DND-41 (cell line): ENCODE results near the gene FAM151A.

Source experiments
- ATAC-seq: fragments of 200-7000 bp; cut with Tn5 transposase; 3 replicates; pipeline ENCODE4 v1.9.1; 2021; ENCODE audit warnings: low read depth; ENCODE audit not compliant: insufficient read depth
- DNase-seq: peaks from one replicate; pipeline ENCODE4 v3.0.0-alpha.2; 2020
- H2AFZ ChIP-seq: 2 replicates; pipeline ENCODE4 v1.6.0; 2012; ENCODE audit warnings: low read depth, low read length
- H3K27ac ChIP-seq: 2 replicates; pipeline ENCODE4 v1.5.1; 2012; ENCODE audit warnings: low read length, inconsistent platforms
- H3K27me3 ChIP-seq: fragments of 200-600 bp; sonication (generic); 2 replicates; pipeline ENCODE4 v1.6.0; 2012; ENCODE audit warnings: low read length, mild to moderate bottlenecking, inconsistent platforms; ENCODE audit not compliant: insufficient read depth, poor library complexity
- H3K36me3 ChIP-seq: 2 replicates; pipeline ENCODE4 v1.5.1; 2012; ENCODE audit warnings: low read length, inconsistent platforms; ENCODE audit not compliant: insufficient read depth
- H3K4me1 ChIP-seq: 2 replicates; pipeline ENCODE4 v1.5.1; 2012; ENCODE audit warnings: mild to moderate bottlenecking, low read length; ENCODE audit not compliant: insufficient read depth
- H3K4me2 ChIP-seq: 2 replicates; pipeline ENCODE4 v1.6.0; 2012; ENCODE audit warnings: mild to moderate bottlenecking, moderate library complexity, low read length, inconsistent platforms; ENCODE audit not compliant: insufficient read depth
- H3K4me3 ChIP-seq, 2 experiments: fragments of 200-600 bp in 1 of 2; shearing (Covaris generic) in 1 of 2; 2 replicates each; pipeline ENCODE4 v1.5.1; 2012 to 2016; ENCODE audit warnings: inconsistent platforms in 2 of 2, low read length in 2 of 2, mild to moderate bottlenecking in 2 of 2, low read depth in 1 of 2, moderate library complexity in 1 of 2
- H3K79me2 ChIP-seq: 2 replicates; pipeline ENCODE4 v1.6.0; 2012; ENCODE audit warnings: low read length, inconsistent platforms; ENCODE audit not compliant: insufficient read depth
- H3K9ac ChIP-seq: 2 replicates; pipeline ENCODE4 v1.6.0; 2012; ENCODE audit warnings: low read depth, mild to moderate bottlenecking, inconsistent platforms, low read length, moderate library complexity
- H3K9me3 ChIP-seq: 2 replicates; pipeline ENCODE4 v1.5.1; 2012; ENCODE audit warnings: low read length, moderate library complexity, mild to moderate bottlenecking, inconsistent platforms; ENCODE audit not compliant: insufficient read depth, severe bottlenecking
- H4K20me1 ChIP-seq: 2 replicates; pipeline ENCODE4 v1.6.0; 2012; ENCODE audit warnings: low read length; ENCODE audit not compliant: insufficient read depth
- CTCF ChIP-seq: IDR thresholded peaks from 2 replicates; pipeline ENCODE4 v1.5.1; 2012; ENCODE audit warnings: borderline replicate concordance, low read length, moderate library complexity, mild to moderate bottlenecking; ENCODE audit not compliant: poor library complexity, severe bottlenecking; ENCODE audit errors: extremely low read depth
- EZH2 ChIP-seq: IDR thresholded peaks from 3 replicates; pipeline ENCODE4 v1.6.1; 2012; ENCODE audit warnings: borderline replicate concordance, low read depth, mild to moderate bottlenecking, moderate library complexity, low read length, inconsistent platforms; ENCODE audit not compliant: severe bottlenecking

FAM151A gene

GRCh38 chr1:54595956-54596498 lies 27.3 kb downstream of the FAM151A start:
- Histone ChIP-seq H3K9me3 (no peaks in the 10 kb centered on the region), H3K79me2 (no peaks in the 10 kb centered on the region), H3K4me1 (no peaks in the 10 kb centered on the region), H4K20me1 (no peaks in the 10 kb centered on the region), H3K9ac (no peak overlapping the region), H3K27me3 (no peaks in the 10 kb centered on the region), H3K27ac (no peak overlapping the region), H3K4me3 (no peak overlapping the region), H3K4me2 (no peak overlapping the region), H2AFZ (no peak overlapping the region), H3K36me3 (no peaks in the 10 kb centered on the region)
- TF ChIP-seq CTCF (no peak), EZH2 (no peak)
- no peak for ATAC-seq
- no peak for DNase-seq

- Histone ChIP-seq H3K9me3 (no peaks in the 10 kb centered on the region), H3K9ac (no peak overlapping the region), H3K4me2 (no peak overlapping the region), H3K27me3 (no peaks in the 10 kb centered on the region), H3K4me1 (no peaks in the 10 kb centered on the region), H3K36me3 (no peaks in the 10 kb centered on the region), H3K27ac (no peak overlapping the region), H4K20me1 (no peaks in the 10 kb centered on the region), H2AFZ (no peak overlapping the region), H3K79me2 (no peaks in the 10 kb centered on the region), H3K4me3 (no peak overlapping the region)
- no peak for DNase-seq
- no peak for TF ChIP-seq CTCF
- no peak for ATAC-seq
Measured at GRCh38 chr1:54594463-54594862, 28.9 kb downstream of the FAM151A start.

- no peak overlapping the region for H3K4me3 ChIP-seq
- no peaks in the 10 kb centered on the region for H3K79me2 ChIP-seq
- peaks cover under 1% of the 10 kb centered on the region for H3K4me1 ChIP-seq
- no peaks in the 10 kb centered on the region for H3K36me3 ChIP-seq
- ATAC-seq (no peak), DNase-seq (no peak)
- no peak overlapping the region for H3K4me2 ChIP-seq
- no peaks in the 10 kb centered on the region for H4K20me1 ChIP-seq
- no peak overlapping the region for H2AFZ ChIP-seq
- H3K9me3 ChIP-seq: no peaks in the 10 kb centered on the region
- H3K27me3 ChIP-seq: no peaks in the 10 kb centered on the region
- no peak overlapping the region for H3K9ac ChIP-seq
- no peak for TF ChIP-seq CTCF
- no peak for TF ChIP-seq EZH2
- no peak overlapping the region for H3K27ac ChIP-seq
Measured at GRCh38 chr1:54593571-54594160, 29.7 kb downstream of the FAM151A start.
